COLO668 (cell line): ENCODE data around the gene STX2.
"Not testable (repeated sequence)": the region's sequence is repeated elsewhere in the genome, so short reads cannot be mapped to it uniquely, and the experiment has no call there.

Source experiments
- DNase-seq: peaks from one replicate; lab custom pipeline; 2025; ENCODE audit not compliant: unreplicated experiment; lab: John Stamatoyannopoulos, UW

STX2 gene

DNA sequence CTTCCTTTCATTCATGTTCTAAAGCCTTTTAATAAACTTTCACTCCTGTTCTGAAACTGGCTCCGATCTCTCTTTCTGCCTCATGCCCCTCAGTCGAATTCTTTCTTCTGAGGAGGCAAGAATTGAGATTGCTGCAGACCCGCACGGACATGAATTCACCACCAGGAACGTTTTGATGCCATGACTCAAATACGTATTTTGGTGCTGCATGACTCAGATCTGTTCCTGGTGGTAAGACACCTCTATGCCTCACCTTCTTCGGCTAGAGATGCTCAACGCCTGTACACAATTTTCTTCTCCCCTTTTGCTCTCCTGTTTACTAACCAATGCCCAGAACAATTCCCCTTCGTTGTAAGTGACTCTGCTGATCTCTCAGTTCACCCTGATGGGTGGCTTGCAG lies 70.9 kb downstream of the STX2 start:
- no peak for DNase-seq

DNA sequence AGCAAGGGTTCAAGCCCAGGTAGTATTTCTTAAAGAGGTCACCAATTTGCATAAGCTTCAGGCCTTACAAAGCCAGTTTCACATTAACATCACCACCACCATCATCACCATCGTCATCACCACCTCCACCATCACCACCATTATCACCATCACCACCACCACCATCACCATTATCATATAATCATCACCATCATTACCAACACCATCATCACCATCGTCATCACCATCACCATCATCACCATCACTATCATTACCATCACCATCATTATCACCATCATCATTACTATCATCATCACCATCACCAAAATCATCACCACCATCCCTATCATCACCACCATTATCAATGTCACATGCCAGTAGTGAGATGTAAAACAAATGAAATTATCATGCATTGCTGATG lies 72.6 kb downstream of the STX2 start:
- no peak for DNase-seq

DNA sequence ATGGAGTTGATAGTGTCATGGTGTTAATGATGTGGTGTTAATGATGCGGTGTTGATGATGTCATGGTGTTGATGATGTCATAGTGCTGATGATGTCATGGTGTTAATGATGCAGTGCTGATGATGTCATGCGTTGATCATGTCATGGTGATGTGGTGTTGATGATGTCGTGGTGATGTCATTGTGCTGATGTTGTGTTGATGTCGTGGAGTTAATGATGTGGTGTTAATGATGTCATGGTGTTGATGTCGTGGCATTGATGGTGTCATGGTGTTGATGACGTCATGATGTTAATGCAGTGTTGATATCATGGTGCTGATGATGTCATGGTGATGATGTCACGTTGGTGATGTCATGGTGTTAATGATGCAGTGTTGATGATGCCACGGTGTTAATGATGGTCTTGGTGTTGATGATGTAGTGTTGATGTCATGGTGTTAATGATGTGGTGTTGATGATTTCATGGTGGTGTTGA lies 73.8 kb downstream of the STX2 start:
- DNase-seq: no peak

DNA sequence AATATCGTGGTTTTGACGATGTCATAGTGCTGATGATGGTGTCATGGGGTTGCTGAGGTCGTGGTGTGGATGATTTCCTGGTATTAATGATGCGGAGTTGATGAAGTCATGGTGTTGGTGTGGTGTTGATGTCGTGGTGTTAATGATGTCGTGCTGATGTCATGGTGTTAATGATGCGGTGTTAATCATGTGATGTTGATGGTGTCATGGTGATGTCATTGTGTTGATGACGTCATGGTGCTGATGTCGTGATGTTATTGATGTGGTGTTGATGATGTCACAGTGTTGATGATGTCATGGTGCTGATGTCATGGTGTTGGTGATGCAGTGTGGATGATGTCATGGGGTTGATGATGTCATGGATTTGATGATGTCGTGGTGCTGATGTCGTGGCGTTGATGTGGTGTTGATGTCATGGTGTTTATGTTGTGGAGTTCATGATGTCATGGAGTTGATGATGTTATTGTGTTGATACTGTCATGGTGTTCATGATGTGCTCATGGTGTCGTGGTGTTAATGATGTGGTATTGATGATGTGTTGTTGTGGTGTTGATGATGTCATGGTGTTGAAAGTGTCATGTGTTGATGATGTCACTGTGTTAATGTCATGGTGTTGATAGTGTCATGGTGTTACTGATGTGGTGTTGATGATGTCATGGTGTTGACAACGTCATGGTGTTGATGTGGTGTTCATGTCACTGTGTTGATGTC lies 74.4 kb downstream of the STX2 start:
- DNase-seq: peak; percentile 11

DNA sequence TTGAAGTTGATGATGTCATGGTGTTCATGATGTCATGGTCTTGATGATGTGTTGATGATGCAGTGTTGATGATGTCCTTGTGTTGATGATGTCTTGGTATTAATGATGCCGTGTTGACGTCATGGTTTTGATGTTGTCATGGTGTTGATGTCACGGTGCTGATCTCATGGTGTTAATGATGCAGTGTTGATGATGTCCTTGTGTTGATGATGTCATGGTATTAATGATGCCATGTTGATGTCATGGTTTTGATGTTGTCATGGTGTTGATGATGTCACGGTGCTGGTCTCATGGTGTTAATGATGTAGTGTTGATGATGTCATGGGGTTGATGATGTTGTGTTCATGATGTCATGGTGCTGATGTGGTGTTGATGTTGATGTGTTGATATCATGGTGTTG lies 75.0 kb downstream of the STX2 start:
- no peak for DNase-seq

DNA sequence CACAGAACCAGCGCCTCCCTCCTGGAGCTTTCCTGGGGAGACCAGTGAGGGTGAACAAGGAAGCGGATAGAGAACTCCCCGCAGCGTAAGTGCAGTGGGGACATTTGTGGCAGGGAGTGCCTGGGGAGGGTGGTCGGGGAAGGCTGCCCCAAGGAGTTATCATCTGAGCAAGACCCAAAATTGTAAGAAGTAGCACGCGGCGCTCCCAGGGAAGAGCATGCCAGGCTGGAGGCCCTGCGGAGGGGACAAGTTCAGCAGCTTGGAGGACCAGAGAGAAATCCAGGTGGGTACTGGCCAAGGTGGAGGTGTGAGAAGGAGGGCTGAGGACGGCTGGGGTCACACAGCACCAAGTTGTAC lies 76.8 kb downstream of the STX2 start:
- peak; percentile 8 for DNase-seq

DNA sequence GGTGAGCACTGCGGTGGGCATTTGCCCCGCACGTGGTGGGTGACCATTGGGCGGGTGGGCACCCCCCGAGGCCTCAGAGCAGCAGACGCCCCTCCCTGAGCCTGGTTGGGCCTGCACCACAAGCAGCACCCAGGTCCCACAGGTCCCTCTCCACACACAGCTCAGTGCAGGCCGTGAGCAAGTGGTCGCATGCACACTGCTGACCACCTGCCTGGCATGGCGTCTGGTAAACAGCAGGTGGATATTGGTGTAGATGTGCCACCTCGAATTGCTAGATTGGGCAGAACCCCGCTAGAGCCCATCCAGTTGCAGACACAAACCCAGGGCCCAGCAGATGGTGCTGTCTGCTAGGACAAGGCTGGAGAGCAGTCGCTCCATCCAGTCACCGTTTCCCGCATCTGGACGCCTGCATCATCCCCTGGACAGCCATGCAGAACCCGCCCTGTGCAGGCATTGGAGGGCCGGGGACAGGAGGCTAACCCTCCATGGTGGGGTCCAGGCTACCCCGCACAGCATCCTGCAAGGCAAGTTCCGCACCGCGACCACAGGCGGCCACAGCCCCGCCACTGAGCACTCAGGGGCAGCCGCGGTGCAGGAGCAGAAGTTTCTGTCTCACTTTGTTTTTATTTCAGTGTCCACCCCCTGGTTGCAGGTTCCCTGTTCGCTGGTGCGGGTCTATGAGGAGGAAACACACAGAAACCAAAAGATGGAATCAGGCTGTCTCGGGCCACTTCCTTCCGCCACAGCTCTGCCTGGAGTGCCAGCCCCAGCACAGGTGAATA lies 77.3 kb downstream of the STX2 start:
- peak; percentile 63 for DNase-seq

DNA sequence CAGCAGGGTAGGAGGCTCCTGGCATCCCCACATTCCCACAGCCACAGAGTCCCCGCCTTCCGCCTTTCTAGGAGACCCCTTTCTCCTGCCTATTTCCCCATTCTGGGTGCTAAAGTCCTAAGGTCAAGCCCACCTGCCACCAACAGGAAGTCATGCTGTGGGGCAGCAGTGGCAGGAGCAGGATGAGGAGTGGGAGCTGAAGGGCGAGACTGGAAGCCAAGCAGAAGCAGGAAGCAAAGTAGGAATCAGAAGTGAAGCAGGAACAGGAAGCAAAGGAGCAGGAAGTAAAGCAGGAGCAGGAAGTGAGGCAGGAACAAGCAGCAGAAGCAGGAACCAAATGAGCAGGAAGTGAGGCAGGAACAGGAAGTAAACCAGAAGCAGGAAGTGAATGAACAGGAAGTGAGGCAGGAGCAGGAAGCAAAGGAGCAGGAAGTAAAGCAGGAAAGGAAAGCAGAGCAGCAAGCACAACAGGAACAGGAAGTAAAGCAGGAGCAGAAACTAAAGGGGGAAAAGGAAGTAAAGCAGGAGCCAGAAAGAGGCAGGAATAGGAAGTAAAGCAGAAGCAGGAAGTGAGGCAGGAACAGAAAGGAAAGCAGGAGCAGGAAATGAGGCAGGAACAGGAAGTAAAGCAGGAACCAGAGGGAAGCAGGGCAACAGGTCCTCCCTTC lies 84.7 kb downstream of the STX2 start:
- no peak for DNase-seq

DNA sequence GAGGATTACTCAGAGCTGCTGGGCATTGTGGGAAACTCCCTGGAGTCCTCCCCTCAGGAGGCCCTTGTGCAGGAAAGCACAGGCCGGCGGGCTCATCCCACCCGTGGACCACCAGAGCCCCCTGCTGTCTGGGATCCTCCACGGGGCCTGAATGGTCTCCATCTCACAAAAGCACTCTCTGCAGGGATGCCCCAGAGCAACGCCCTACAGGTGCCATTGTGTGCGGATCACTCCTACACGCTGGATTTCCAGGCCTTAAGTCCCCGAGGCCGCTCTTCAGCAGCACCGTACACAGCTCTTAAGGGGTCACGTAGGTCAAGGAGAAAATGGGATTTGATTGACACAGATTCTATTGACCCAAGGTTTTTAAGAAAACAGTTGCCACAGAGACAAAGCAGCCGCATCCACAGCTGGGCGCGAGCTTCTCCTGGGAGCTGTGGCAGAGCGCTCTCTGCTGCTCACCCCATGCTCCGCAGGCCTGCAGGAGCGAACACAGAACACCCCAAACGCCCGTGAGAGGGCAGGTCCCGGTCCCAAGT lies 86.3 kb downstream of the STX2 start:
- peak; percentile 47 for DNase-seq

DNA sequence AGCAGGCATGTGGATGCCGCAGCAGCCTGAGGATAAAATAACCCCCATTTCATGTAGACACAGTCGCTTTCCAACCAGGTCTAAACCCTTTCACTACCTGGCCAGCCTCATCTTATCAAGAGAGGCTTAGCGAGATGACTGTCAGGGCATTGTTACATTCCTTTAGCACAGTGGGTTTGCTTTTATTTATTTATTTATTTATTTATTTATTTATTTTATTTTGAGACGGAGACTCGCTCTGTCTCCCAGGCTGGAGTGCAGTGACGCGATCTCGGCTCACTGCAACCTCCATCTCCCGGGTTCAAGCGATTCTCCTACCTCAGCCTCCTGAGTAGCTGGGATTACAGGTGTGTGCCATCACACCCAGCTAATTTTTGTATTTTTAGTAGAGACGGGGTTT lies 87.0 kb downstream of the STX2 start:
- DNase-seq: not testable (repeated sequence)

DNA sequence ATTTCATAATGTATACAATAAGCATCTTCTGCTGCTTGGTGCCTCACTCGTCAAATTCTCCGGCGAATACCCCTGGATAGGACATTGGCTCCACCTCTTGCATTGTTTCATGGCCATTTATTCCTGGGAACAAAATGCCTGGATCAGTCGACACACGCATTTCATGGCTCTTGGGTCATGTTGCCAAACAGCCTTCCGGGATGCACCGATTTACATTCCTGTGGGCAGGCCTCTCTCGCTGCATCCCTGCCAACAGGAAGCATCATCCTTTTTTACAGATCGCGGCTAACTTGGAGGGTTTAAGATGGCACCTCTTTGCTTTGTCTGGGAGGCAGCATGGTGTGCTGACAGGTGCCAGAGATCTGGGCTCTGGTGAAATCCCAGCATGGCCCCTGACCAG lies 90.3 kb downstream of the STX2 start:
- DNase-seq: no peak

DNA sequence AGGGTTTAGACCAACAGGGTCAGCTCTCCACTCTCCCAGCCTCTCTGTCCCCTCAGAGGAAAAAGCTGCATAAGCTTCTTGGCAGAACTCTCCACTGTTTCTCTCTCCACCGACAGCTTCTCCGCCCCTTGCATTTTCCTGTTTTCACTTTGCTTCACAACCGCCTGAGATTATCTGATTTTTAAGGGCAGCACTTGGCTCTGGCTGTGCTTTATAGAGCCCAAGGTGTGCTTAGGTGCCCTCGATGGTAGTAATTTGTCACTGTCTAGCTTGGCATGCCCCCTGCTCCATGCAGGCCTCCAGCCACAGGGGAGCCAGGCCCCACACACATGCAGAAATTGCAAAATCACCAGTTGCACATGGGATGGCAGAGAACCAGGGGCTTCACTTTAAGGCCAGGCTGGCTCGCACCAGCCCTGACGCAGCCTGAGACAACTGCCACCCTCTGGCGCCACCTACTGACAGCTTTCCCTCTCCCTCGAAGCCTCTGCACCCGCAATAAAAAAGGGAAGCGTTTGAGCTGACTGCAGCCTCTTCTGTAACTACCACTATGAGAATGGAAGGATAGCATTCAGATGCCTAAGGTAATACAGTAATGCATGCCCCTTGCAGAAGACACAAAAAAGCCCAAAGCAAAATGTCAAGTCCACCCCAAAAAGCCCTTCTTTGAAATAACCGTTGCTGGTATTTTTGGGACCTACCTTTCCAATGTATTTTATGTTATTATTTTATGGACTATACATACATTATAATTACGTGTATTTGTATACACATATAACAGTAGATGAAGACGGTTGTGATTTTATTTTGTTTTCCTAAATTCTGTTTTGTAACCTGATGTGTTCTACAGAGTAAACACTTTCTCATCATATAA lies 90.9 kb downstream of the STX2 start:
- peak; percentile 78 for DNase-seq

DNA sequence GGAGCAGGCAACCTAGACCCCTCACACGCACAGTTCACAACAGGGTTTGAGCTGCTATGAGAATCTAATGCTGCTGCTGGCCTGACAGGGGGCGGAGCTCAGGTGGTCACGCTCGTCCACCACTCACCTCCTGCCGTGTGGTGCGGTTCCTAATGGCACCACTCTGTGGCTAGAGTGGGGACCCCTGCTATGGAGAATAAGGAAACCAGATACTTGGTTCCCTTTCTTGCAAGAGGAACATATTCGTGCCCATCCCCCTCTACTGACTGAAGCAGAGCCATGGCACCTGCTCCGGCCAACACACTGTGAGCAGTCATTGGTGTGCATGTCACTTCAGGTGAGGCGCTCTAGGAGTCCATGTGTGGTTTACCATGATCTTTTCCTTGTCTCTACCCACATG lies 92.5 kb downstream of the STX2 start:
- no peak for DNase-seq

DNA sequence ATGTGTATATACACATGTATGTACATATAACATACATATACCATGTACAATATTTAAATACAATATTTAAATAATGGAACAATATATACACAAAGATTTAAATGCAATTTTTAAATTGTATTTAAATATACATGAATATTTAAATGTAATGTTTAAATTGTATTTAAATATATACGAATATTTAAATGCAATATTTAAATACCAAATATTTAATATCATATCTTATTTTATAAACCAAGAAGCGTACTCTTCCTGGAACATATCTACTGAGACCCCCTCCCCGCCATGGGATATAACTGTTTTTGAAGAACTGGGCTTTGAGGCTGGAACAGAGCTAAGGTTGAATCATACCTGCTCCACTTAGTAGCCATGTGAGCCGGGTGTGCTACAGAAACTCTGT lies 93.1 kb downstream of the STX2 start:
- DNase-seq: no peak

DNA sequence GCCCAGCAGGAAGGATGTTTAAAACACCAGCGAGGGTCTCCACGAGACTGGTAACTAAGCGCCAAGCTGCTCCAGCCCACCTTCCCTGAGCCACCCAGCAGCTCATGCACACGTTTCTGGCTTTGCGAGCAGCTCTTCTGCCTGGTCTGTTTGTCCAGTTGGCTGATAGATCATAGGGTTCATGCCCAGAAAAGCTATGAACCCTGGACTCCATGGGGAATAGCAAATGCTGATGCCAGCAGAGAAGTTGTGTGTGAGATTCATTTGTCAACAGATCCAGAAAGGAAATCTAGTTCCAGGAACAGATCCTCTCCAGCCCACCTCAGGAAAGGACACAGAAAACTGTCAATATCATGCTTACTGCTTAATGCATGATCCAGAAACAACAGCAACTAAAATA lies 94.8 kb downstream of the STX2 start:
- no peak for DNase-seq

DNA sequence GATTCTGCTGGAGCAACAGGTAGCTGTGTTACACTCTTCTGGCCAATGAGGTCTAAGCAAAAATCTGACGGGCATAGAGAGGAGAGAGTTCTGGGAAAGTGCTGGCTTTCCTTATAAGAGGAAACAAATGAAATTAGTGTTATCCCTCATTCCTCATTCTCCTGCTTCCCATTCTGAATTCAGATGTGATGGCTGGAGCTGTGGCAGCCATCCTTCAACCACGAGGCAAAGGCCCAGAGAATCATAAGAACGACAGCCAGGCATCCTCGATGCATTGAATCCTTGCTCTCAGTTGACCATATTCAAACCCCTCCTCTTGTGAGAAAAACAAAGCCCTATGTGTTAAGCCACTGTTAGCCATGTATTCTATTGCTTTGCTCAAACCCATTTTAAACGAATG lies 95.4 kb downstream of the STX2 start:
- no peak for DNase-seq

DNA sequence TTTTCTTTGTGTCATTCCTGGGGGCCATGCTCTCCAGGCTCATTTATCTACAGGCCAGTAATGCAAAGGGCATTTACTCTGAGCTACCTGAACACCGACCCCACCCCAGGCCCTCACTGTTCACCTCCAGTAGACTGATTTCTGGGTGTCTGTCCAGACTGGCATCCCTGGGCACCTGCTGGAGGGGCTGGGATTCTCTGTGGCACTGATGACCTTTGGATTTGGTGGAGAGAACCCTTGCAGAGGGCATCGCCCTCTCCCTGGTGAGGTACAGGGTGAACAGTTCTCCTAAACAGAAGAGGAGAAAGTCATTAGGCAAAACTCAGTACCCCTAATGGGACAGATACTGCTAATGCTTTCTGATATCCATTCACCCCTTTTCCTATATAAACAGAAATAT lies 95.9 kb downstream of the STX2 start:
- no peak for DNase-seq

DNA sequence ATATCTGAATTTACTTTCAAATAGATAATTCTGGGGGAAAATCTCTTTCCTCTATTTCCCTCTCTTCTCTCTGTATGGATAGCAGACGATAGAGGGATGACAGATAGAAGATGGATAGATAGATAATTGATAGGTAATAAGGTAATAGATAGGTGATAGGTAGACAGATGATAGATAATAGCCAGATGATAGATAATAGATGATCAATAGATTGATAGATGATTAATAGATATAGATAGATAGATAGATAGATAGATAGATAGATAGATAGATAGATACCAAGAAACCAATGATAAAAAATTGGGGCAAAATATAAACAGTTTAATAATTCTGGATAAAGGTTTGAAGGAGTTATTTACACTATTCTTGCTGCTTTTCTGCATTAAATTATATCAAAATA lies 96.3 kb downstream of the STX2 start:
- no peak for DNase-seq

DNA sequence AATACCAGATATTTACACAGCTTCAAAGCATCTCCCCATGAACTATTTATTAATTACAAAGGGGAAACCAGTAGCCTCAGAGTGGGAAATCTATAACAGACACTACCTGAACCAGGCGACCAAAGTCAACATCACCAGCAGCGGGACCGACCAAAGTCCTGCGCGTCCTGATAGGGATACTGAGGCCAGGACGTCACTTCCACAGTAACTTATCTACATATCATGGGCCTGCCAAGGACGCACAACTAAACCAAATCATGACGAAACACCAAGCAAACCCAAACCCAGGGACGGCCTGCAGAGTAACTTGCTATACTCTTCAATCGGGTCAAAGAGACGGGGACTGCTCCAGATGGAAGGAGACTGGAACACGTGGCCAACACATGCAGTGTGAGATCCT lies 96.9 kb downstream of the STX2 start:
- DNase-seq: no peak
